ENCODE results near the gene ACTL6B.

ACTL6B gene

DNA sequence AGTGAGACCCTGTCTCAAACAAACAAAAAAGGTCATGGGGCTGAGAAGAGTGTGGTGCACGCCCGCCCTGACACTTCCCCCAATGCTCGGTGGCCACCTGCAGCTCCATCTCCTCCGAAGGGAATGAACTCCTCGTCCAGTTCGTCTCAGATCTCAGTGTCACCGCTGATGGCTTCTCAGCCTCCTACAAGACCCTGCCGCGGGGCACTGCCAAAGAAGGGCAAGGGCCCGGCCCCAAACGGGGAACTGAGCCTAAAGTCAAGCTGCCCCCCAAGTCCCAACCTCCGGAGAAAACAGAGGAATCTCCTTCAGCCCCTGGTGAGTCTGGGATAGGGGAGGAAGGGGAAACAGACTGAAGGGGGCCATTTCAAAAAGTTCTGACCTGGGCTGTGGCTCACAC, 49.9 kb downstream of the ACTL6B start:
- H3K4me3 ChIP-seq (ENCODE audit: low read depth, low read length), result no peak overlapping the region
- no peak for DNase-seq (ENCODE audit: low read depth)

DNA sequence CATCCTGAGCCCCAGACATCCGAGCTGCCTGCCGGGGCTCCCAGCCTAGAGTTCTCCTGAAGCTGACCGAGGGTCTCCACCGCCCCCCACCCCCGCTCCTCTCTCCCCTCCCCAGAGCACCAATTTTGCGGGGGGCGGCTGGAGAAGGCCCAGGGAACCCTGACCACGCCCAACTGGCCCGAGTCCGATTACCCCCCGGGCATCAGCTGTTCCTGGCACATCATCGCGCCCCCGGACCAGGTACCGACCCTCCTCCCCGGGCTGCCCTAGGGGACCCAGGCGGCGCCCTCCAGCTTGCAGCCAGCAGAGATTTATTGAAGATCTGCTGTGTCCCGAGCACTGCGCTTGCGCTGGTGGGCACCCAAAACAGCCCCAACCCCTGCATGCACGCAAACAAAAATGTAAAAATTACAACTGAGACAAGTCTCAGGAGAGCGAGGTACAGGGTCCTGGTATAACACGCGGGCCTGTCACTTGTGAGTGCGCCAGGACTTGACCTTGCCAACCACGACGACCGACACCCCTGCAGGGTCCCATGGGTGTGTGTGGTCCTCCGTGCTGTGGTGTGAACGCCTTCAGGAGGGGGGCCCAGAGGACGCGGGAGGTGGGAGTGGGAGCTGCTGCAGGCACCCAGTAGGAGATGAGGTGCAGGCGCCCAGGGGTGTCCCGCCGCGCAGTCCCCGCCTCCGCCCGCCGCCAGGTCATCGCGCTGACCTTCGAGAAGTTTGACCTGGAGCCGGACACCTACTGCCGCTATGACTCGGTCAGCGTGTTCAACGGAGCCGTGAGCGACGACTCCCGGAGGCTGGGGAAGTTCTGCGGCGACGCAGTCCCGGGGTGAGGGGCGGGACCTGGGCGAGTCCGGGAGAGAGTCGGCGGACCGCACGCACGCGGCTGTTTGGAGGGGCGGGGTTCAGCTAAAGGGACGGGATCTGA, 51.0 kb downstream of the ACTL6B start:
- DNase-seq (ENCODE audit: low read depth), result no peak
- H3K4me3 ChIP-seq (ENCODE audit: low read depth, low read length), result peak overlapping the region; percentile 57

DNA sequence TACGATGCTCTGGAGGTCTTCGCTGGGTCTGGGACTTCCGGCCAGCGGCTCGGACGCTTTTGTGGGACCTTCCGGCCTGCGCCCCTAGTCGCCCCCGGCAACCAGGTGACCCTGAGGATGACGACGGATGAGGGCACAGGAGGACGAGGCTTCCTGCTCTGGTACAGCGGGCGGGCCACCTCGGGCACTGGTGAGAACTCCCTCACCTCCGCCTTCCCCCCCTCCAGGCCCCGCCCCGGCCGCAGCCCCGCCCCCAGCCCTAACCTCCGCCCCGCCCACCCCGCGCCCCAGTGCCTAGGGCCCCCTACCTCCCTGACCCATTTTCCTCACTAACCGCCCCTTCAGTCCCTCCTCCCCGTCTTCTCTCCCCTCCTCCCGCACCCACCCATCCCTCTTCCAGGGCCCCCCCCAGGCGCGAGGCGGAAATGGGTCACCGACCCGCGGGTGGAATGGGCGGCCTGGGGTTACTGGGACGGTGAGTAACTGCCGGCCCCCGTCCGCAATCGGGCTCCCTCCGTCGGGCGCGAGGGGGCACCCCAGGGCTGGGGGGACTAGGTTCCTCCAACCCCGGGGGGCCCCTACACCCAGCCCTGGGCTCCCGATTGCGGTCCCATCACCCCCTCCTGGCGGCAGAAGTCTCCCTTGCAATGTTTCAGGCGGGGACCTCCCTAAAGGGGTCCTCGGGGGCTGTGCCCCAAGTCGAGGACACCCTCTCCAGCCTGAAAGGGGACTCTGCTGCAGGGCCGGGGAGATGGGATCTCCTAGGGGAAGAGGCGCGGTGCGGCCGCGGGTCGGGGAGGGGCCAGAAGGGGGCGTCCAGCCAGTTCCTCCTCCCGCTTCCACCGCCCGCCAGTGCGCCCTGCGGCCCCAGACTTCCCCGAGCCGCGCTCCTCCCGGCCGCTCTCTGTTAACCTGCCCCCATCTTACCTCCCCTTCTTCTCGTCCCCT, 51.9 kb downstream of the ACTL6B start:
- no peak for DNase-seq (ENCODE audit: low read depth)
- peak overlapping the region; percentile 89 for H3K4me3 ChIP-seq (ENCODE audit: low read depth, low read length)

DNA sequence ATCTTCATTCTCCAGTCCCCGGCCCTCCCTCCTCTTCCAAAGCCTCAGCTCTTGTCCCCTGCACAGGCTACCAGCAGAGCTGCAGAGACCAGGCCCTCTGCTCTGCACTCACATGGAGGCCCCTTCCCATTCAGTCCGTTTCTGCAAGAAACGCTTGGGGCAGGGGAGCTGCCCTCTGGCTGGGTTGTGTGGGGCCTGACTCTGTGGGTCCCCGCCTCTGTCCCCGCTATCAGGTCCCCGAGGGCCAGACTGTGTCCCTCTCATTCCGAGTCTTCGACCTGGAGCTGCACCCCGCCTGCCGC, 52.6 kb downstream of the ACTL6B start:
- no peak for DNase-seq (ENCODE audit: low read depth)
- peak overlapping the region; percentile 89 for H3K4me3 ChIP-seq (ENCODE audit: low read depth, low read length)

DNA sequence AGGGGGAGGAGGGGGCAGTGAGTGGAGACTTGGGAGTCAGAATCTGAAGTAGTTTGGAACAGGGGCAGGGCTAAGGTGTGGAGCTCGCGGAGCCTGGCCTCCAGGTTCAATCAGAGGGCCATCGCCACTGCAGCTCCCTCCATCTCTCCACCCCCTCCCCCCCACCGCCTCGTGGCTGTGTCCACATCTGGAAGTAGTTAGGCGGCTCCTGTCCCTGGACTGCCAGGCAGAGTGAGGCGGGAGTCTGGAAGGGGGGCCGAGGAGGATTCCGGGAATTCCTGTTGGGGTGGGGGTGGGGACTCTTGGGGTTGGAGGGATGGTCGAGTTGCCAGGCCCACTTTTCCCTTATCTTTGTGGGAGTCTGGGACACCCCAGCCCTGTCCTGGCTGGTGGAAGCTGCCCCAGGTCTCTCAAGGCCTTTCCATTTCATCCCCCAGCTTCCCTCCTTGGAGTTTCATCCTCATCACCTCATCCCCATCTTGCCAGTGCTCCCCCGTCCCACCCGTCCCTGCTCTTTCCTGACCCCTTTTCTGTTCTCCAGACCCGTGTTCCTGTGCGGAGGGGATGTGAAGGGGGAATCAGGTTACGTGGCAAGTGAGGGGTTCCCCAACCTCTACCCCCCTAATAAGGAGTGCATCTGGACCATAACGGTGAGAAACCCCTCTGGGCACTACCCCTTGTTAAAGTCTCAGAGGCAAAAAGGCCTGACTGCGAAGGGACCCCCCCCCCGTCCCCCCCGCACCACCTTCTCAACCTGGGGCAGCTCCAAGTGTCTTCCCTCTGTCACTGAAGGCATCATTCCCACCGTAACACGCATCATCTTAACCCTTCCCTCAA, 53.1 kb downstream of the ACTL6B start:
- peak; percentile 54 for DNase-seq (ENCODE audit: low read depth)
- H3K4me3 ChIP-seq (ENCODE audit: low read depth, low read length), result peak overlapping the region; percentile 89

DNA sequence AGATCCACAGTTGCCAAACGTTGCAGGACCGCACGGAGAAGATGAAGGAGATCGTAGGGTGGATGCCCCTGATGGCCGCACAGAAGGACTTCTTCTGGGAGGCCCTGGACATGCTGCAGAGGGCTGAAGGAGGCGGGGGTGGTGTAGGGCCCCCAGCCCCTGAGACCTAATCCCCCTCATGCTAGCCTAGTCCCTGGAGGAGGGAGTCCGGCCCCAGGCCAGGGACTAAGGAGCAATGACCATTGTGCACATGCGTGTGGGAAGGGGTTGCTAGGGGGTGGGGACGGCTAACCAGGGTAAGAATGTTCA, 55.6 kb downstream of the ACTL6B start:
- H3K4me3 ChIP-seq (ENCODE audit: low read depth, low read length), result no peak overlapping the region
- no peak for DNase-seq (ENCODE audit: low read depth)

DNA sequence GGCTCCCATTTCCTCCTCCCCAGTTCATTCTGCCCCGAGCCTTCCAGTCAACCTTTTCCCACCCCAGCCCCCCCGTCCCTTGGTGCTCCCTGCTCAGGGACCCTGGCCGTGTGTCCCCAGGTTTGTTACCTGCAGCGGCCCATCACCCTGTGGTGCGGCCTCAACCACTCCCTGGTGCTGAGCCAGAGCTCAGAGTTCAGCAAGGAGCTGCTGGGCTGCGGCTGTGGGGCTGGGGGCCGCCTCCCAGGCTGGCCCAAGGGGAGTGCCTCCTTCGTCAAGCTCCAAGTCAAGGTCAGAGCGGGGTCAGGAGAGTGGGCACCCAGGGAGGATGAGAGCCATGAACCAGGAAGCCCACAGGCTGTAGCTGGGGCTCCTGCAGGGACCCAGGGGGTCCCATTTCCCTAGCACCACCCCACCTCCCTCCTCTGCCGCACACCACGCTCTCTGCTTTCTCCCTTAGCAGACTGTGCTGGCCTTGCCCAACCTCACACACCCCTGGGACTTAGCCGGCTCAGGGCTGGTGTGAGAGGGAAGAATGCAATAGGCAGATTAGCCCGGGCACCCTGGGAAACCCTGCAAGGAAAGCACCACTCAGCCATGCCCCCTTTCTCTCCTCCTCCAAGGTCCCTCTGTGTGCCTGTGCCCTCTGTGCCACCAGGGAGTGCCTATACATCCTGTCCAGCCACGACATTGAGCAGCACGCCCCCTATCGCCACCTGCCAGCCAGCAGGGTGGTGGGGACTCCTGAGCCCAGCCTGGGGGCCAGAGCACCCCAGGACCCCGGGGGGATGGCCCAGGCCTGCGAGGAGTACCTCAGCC, 56.1 kb downstream of the ACTL6B start:
- no peak overlapping the region for H3K4me3 ChIP-seq (ENCODE audit: low read depth, low read length)
- no peak for DNase-seq (ENCODE audit: low read depth)

DNA sequence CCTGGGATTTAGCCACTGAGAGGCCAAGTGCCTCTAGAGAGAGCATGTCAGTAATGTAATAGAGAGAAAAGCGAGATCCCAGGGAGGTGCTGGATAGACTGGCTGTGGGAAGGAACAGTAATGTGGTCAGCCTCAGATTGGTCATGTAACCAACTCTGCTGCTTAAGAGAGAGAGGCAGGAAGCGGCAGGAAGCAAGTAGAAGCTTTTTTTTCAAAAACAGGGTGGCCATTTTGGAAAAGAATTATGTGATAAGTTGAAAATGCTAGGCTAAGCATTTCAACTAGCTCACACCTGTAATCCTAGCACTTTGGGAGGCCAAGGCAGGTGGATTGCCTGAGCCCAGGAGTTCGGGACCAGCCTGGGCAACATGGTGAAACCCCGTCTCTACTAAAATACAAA, 57.8 kb downstream of the ACTL6B start:
- H3K4me3 ChIP-seq (ENCODE audit: low read depth, low read length), result no peak overlapping the region
- no peak for DNase-seq (ENCODE audit: low read depth)

DNA sequence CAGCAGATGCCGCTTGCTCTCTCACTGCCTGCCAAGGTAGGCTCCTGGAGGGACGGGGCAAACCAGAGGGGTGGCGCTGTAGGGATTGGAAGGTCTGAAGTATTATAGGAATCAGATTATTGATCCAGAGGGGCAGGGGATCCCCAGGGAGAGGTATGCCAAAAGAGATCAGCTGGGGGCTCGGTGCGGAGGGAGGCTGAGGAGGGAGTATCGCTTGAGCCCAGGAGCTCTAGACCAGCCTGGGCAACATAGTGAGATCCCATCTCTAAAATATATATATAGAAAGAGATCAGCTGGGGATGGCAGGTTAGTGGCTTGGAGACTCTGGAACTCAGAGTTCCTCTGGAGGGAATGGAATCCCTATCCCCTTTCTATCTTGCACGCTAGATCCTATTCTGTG, 61.1 kb downstream of the ACTL6B start:
- no peak overlapping the region for H3K4me3 ChIP-seq (ENCODE audit: low read depth, low read length)
- no peak for DNase-seq (ENCODE audit: low read depth)
